Measurements from ENCODE around the gene ATPAF2.

The ATPAF2 gene

GRCh38 chr17:18056214-18056613 is 17.2 kb upstream of the ATPAF2 start:
- no peak for TF ChIP-seq CTCF (conservative IDR thresholded peaks at IDR 0.05; ENCODE audit: low read depth, low read length)
- no peak overlapping the region for H3K4me3 ChIP-seq (ENCODE audit: low read length)
- DNase-seq (ENCODE audit: low read depth): no peak

GRCh38 chr17:18055597-18055996 is 16.6 kb upstream of the ATPAF2 start:
- no peak overlapping the region for H3K4me3 ChIP-seq (ENCODE audit: low read length)

GRCh38 chr17:18045691-18046350 is 6.9 kb upstream of the ATPAF2 start:
- TF ChIP-seq CTCF (conservative IDR thresholded peaks at IDR 0.05; ENCODE audit: low read depth, low read length): no peak
- no peak overlapping the region for H3K4me3 ChIP-seq (ENCODE audit: low read length)
- no peak for DNase-seq (ENCODE audit: low read depth)

More at GRCh38 chr17:18055597-18055996, 16.6 kb upstream of the ATPAF2 start:
- TF ChIP-seq CTCF (conservative IDR thresholded peaks at IDR 0.05; ENCODE audit: low read depth, low read length): no peak
- no peak for DNase-seq (ENCODE audit: low read depth)

- H3K4me3 ChIP-seq (ENCODE audit: low read length): no peak overlapping the region
- DNase-seq (ENCODE audit: low read depth): no peak
- TF ChIP-seq CTCF (conservative IDR thresholded peaks at IDR 0.05; ENCODE audit: low read depth, low read length): no peak
Measured at GRCh38 chr17:18044609-18045008, 5.6 kb upstream of the ATPAF2 start.

GRCh38 chr17:18043491-18043890 is 4.5 kb upstream of the ATPAF2 start:
- peak; percentile 46 for TF ChIP-seq CTCF (conservative IDR thresholded peaks at IDR 0.05; ENCODE audit: low read depth, low read length)
- no peak overlapping the region for H3K4me3 ChIP-seq (ENCODE audit: low read length)
- DNase-seq (ENCODE audit: low read depth): no peak

- no peak for TF ChIP-seq CTCF (conservative IDR thresholded peaks at IDR 0.05; ENCODE audit: low read depth, low read length)
- no peak overlapping the region for H3K4me3 ChIP-seq (ENCODE audit: low read length)
- DNase-seq (ENCODE audit: low read depth): no peak
Measured at GRCh38 chr17:18042983-18043382, 4.0 kb upstream of the ATPAF2 start.

- TF ChIP-seq CTCF (conservative IDR thresholded peaks at IDR 0.05; ENCODE audit: low read depth, low read length): no peak
- no peak overlapping the region for H3K4me3 ChIP-seq (ENCODE audit: low read length)
- no peak for DNase-seq (ENCODE audit: low read depth)
Measured at GRCh38 chr17:18041776-18042175, 2.8 kb upstream of the ATPAF2 start.

Data from retinal pigment epithelial cell (primary cell).